Lower lobe of right lung (tissue), 2 donors: ENCODE data around the gene SEPTIN3. TPM values are rescaled to one million over a fixed set of nuclear protein-coding genes. Genes with fewer than 3 reads are reported as not detected.
A peak's percentile ranks its signal among the peaks of the same experiment; 100 is the strongest.

Experiments used
- ATAC-seq, 2 donors: fragments of 200-7000 bp; cut with Tn5 transposase; one replicate each; pipeline ENCODE4 v1.9.1; 2020 to 2022; ENCODE audit warnings: mild to moderate bottlenecking in 2 of 2, moderate library complexity in 2 of 2
- DNase-seq: peaks from one replicate; pipeline ENCODE4 v3.0.0-alpha.2; 2020
- H3K27ac ChIP-seq: fragments of 200-600 bp; one replicate; pipeline ENCODE4 v1.8.0; 2022
- H3K27me3 ChIP-seq: fragments of 200-600 bp; one replicate; pipeline ENCODE4 v1.8.0; 2022; ENCODE audit warnings: low read depth
- H3K36me3 ChIP-seq: fragments of 200-600 bp; one replicate; pipeline ENCODE4 v1.8.0; 2022; ENCODE audit warnings: mild to moderate bottlenecking
- H3K4me1 ChIP-seq: fragments of 200-600 bp; one replicate; pipeline ENCODE4 v1.8.0; 2022
- H3K4me3 ChIP-seq: fragments of 200-600 bp; one replicate; pipeline ENCODE4 v1.8.0; 2022; ENCODE audit warnings: mild to moderate bottlenecking
- H3K9me3 ChIP-seq: fragments of 200-600 bp; one replicate; pipeline ENCODE4 v1.8.0; 2022
- intact Hi-C: fragments of 100-400 bp; cut with DNase I; formaldehyde crosslinking; loops from one replicate; pipeline ENCODE4 v1.11.0; 2022
- total RNA-seq: library from RNA; stranded (reverse); fragmentation: NEBNext Ultra II Directional; extraction: Animal tissue kit (Norgen Biotek cat#: 25700); gene quantifications from one replicate; pipeline ENCODE4 v1.2.1, GENCODE V29; 2021
- TF ChIP-seq, protein P1 (sequence below): fragments of 200-600 bp; IDR thresholded peaks from one replicate; pipeline ENCODE4 v1.8.0; 2022; ENCODE audit warnings: antibody characterized with exemption, mild to moderate bottlenecking
- donor health status: DM: no; HTN: yes; CAD: no; lungs with severe emphysema.

Gene SEPTIN3
- total RNA-seq, 1 donor from 2014 or later, result 2.5 TPM

DNA sequence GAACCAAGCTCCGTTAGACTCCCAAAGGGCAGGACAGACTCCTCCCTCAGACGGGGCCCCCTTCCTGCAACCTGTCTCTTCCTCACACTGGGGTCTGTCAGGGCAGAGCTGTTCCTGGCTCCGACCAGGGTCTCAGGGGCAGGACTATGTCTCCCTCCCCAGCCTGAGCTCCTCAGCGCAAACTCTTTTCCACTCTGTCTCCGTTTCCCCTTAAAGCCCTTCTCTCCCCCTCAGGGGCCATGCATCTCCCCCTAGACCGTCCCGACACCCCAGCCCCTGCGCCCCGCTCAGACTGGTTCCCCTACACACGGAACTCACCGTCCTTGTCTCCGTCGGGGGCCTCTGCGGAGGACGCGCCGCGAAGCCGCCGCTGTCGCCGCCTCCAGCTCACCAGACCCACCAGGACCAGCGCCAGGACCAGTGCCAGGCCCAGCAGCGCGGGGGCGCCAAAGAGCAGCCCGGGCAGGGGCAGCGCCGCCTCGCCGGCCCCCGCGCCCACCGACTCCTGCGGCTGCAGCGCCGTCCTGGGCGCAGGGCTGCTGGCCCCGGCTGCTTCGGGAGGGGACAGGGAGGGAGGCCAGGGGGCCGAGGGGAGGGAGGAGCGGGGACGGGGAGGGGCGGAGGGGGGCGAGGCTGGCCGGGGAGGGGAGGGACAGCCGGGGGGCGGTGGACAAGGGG is 43.3 kb upstream of the SEPTIN3 start:
- Histone ChIP-seq H3K9me3 (no peaks in the 10 kb centered on the region), H3K36me3 (no peaks in the 10 kb centered on the region), H3K4me3 (peak overlapping the region; percentile 48), H3K27me3 (peaks cover 32% of the 10 kb centered on the region), H3K4me1 (peaks cover 6% of the 10 kb centered on the region), H3K27ac (no peak overlapping the region)
- DNase-seq (peak; percentile 76), ATAC-seq (peak; percentile 83 to 85)
- intact Hi-C loops, result no loop called here
- TF ChIP-seq, protein P1, sequence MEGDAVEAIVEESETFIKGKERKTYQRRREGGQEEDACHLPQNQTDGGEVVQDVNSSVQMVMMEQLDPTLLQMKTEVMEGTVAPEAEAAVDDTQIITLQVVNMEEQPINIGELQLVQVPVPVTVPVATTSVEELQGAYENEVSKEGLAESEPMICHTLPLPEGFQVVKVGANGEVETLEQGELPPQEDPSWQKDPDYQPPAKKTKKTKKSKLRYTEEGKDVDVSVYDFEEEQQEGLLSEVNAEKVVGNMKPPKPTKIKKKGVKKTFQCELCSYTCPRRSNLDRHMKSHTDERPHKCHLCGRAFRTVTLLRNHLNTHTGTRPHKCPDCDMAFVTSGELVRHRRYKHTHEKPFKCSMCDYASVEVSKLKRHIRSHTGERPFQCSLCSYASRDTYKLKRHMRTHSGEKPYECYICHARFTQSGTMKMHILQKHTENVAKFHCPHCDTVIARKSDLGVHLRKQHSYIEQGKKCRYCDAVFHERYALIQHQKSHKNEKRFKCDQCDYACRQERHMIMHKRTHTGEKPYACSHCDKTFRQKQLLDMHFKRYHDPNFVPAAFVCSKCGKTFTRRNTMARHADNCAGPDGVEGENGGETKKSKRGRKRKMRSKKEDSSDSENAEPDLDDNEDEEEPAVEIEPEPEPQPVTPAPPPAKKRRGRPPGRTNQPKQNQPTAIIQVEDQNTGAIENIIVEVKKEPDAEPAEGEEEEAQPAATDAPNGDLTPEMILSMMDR, result peak; percentile 67

DNA sequence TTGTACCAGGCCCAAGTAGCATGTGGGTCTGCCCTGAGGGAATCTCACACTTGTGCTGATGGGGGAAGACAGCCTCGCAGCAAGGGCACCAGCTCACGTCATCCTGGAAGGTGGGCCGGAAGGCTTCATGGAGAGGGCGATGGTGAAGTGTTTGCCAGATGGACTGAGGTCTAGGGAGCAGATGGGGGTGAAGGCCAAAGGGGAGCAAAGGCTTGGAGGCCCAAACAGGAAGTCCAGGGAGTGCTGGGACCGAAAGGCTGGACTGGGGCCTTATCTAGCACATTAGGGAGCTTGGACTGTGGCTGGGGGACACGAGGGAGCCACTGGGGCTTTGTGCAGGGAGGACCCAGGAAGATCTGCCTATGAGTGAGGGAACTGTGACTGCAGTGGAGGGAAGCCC is 41.4 kb upstream of the SEPTIN3 start:
- Histone ChIP-seq H3K4me1 (peaks cover 6% of the 10 kb centered on the region), H3K27ac (no peak overlapping the region), H3K36me3 (no peaks in the 10 kb centered on the region), H3K9me3 (no peaks in the 10 kb centered on the region), H3K27me3 (peaks cover 32% of the 10 kb centered on the region), H3K4me3 (no peak overlapping the region)
- ATAC-seq (no peak), DNase-seq (no peak)
- intact Hi-C loops, result no loop called here
- TF ChIP-seq, protein P1, result no peak

DNA sequence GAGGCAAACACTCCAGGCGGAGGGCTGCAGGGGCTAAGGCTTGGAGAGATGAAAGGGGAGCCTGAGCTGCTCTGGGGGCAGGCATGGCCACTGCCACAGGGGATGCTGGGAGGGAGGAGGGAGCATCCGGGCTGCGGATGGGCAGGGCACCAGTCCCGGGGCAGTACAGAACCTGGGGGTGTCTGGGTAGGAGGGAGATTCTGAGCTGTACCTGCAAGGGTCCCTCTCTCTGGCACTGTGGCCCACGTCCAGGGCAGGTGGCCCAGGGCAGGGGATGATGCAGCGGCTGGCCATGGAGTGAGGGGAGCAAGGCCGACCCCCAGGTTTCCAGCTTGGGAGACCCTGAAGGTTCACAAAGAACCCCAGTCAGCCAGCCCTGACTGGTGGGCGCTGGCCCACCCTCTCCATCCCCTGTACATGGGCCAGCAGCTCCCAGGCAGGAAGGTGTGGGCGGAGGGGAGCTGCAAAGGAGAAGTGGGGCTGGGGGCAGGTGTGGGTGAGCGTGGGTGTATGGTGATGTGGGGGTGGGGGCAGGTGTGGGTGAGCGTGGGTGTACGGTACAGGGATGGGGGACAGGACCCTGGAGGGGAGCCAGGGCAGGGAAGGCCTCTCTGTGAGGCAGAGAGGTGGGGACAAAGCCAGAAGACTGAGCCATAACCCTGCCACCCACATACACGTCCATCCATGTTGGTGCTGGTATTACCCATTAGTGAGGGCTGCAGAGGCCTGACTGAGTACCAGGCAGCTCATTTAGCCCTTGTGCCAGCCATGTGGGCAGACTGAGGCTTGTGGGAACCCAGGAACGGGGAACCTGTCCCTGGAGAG is 40.4 kb upstream of the SEPTIN3 start:
- Histone ChIP-seq H3K9me3 (no peaks in the 10 kb centered on the region), H3K27me3 (peaks cover 27% of the 10 kb centered on the region), H3K4me1 (peaks cover 6% of the 10 kb centered on the region), H3K4me3 (no peak overlapping the region), H3K27ac (no peak overlapping the region), H3K36me3 (no peaks in the 10 kb centered on the region)
- TF ChIP-seq, protein P1, result no peak
- intact Hi-C loops, result no loop called here
- DNase-seq (no peak), ATAC-seq (no peak)

DNA sequence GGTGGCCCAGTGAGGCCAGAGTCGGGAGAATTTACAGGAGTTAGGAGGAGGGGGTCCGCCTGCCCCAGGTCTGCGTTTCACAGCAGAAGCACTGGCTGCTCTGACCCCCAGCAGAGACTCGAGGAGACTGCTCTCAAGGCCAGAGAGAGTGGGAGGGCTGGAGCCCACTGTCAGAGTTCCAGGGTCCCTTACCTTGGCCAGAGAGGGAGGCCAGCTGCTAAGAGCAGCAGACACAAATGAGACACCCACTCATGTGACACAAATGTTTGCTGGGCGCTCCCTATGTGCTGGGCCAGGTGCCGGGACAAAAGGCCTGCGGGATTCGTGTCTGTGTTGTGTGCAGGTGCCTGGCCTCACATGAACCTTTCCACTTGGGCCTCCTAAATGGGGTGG is 39.8 kb upstream of the SEPTIN3 start:
- Histone ChIP-seq H3K36me3 (no peaks in the 10 kb centered on the region), H3K4me3 (no peak overlapping the region), H3K27me3 (peaks cover 27% of the 10 kb centered on the region), H3K27ac (no peak overlapping the region), H3K4me1 (peaks cover 6% of the 10 kb centered on the region), H3K9me3 (no peaks in the 10 kb centered on the region)
- ATAC-seq (no peak), DNase-seq (no peak)
- TF ChIP-seq, protein P1, result no peak
- intact Hi-C loops, result no loop called here

DNA sequence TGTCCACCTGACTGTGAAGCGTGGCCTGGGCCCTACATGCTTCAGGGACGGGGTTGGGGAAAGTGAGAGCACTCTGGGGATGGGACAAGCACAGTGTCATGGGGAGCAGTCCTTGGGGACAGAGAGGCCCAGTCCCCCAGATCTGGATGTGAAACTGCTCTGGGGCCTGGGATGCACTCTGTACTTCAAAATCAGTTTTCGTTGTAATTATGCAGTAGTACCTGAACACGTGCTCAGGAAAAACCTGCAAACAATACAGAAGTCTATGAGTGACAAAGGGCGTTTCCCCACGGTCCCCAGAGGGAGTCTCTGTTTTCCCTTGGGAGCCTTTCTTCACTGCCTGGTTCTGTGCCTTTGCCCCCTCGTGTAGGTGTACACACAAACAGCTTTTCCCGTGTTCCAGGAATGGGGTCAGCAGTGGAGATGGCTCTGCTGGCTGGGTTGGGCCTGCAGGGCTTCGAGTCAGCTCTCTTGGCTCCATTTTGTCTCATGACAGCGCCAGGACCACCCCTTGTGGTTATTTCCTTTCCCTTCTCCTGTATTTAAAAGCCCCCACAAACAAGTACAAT is 37.5 kb upstream of the SEPTIN3 start:
- TF ChIP-seq, protein P1, result no peak
- H3K9me3 ChIP-seq, result no peaks in the 10 kb centered on the region
- no peak overlapping the region for H3K4me3 ChIP-seq
- H3K36me3 ChIP-seq, result no peaks in the 10 kb centered on the region
- H3K4me1 ChIP-seq, result peaks cover under 1% of the 10 kb centered on the region
- peaks cover 5% of the 10 kb centered on the region for H3K27me3 ChIP-seq
- intact Hi-C loops, result no loop called here
- no peak for DNase-seq
- H3K27ac ChIP-seq, result no peak overlapping the region
- ATAC-seq, result no peak
